HCT116 (cell line): Measurements from ENCODE around the gene TMC2.

ENCODE experiments used
- CEBPB ChIP-seq: IDR thresholded peaks from 2 replicates; pipeline ENCODE4 v1.6.1; 2012; ENCODE audit warnings: low read depth
- EZH2 ChIP-seq: fragments of 200-600 bp; sonication (generic); IDR thresholded peaks from 2 replicates; pipeline ENCODE4 v1.6.1; 2017; ENCODE audit warnings: antibody characterized with exemption, mixed run types
- EZH2phosphoT487 ChIP-seq: fragments of 200-600 bp; IDR thresholded peaks from 2 replicates; pipeline ENCODE4 v1.6.1; 2018; ENCODE audit warnings: antibody characterized with exemption, borderline replicate concordance
- JUND ChIP-seq: IDR thresholded peaks from 2 replicates; pipeline ENCODE4 v1.6.1; 2012
- POLR2A ChIP-seq: IDR thresholded peaks from 2 replicates; pipeline ENCODE4 v1.7.0; 2011; ENCODE audit warnings: borderline replicate concordance; ENCODE audit not compliant: insufficient read depth, insufficient read length; ENCODE audit errors: extremely low read depth
- POLR2AphosphoS5 ChIP-seq: IDR thresholded peaks from 2 replicates; pipeline ENCODE4 v1.6.1; 2011; ENCODE audit warnings: mild to moderate bottlenecking, low read depth, low read length, moderate library complexity
- RAD21 ChIP-seq: IDR thresholded peaks from 2 replicates; pipeline ENCODE4 v1.6.1; 2012; ENCODE audit warnings: low read depth, mild to moderate bottlenecking
- SIN3A ChIP-seq: IDR thresholded peaks from 2 replicates; pipeline ENCODE4 v1.6.1; 2012; ENCODE audit warnings: low read depth
- SP1 ChIP-seq: IDR thresholded peaks from 2 replicates; pipeline ENCODE4 v1.6.1; 2012; ENCODE audit warnings: low read depth
- SRF ChIP-seq: IDR thresholded peaks from 2 replicates; pipeline ENCODE4 v1.6.1; 2012; ENCODE audit warnings: low read depth
- TCF7L2 ChIP-seq: IDR thresholded peaks from 2 replicates; pipeline ENCODE4 v1.7.0; 2011; ENCODE audit warnings: borderline replicate concordance, inconsistent platforms; ENCODE audit not compliant: insufficient read depth, insufficient read length; ENCODE audit errors: extremely low read depth
- YY1 ChIP-seq: IDR thresholded peaks from 2 replicates; pipeline ENCODE4 v1.6.1; 2011; ENCODE audit warnings: low read length, low read depth, moderate library complexity, mild to moderate bottlenecking; ENCODE audit not compliant: insufficient replicate concordance; ENCODE audit errors: extremely low read depth
- TF ChIP-seq, protein P1 (sequence below): IDR thresholded peaks from 2 replicates; pipeline ENCODE4 v1.6.1; 2012
- TF ChIP-seq, protein P2 (sequence below), 3 experiments: fragments of 200-600 bp in 1 of 3; sonication (generic) in 1 of 3; IDR thresholded peaks in 2 of 3; conservative IDR thresholded peaks in 1 of 3; 2 replicates each; pipeline ENCODE4 v1.5.1; 2012 to 2017; ENCODE audit warnings: low read depth in 2 of 3, low read length in 2 of 3, antibody characterized with exemption in 1 of 3, borderline replicate concordance in 1 of 3, control low read depth in 1 of 3, mild to moderate bottlenecking in 1 of 3, mixed read lengths in 1 of 3, mixed run types in 1 of 3, moderate library complexity in 1 of 3; ENCODE audit not compliant: insufficient read depth in 1 of 3

DNA sequence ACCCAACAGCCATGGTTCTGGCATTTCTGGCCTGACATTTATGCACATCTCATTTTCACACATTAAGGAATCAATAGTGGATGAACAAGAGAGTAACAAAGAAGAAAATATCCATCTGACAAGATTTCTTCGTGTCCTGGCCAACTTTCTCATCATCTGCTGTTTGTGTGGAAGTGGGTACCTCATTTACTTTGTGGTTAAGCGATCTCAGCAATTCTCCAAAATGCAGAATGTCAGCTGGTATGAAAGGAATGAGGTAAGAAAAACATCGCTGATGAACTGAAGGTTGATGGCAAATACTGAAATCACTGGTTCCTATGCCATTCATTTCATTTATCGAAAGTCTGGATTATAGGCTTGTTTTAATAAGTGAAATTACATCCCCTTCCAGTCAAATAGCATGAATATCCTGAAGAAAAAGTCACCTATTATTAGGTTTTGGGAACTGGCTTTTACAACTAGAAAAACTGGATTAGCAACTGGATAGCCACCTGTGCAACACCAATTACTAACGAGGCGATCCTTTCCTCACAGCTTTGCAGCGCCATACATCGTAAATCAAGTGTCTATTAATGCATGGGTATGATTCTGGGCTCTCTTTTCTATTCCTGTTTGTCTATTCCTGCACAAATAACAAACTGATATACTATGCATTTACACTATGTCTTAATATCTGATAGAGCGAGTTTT lies 65.8 kb downstream of the TMC2 start:
- no peak for TF ChIP-seq CEBPB
- TF ChIP-seq RAD21: no peak
- no peak for TF ChIP-seq SP1
- TF ChIP-seq, protein P1, sequence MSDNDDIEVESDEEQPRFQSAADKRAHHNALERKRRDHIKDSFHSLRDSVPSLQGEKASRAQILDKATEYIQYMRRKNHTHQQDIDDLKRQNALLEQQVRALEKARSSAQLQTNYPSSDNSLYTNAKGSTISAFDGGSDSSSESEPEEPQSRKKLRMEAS: no peak
- TF ChIP-seq, protein P2, sequence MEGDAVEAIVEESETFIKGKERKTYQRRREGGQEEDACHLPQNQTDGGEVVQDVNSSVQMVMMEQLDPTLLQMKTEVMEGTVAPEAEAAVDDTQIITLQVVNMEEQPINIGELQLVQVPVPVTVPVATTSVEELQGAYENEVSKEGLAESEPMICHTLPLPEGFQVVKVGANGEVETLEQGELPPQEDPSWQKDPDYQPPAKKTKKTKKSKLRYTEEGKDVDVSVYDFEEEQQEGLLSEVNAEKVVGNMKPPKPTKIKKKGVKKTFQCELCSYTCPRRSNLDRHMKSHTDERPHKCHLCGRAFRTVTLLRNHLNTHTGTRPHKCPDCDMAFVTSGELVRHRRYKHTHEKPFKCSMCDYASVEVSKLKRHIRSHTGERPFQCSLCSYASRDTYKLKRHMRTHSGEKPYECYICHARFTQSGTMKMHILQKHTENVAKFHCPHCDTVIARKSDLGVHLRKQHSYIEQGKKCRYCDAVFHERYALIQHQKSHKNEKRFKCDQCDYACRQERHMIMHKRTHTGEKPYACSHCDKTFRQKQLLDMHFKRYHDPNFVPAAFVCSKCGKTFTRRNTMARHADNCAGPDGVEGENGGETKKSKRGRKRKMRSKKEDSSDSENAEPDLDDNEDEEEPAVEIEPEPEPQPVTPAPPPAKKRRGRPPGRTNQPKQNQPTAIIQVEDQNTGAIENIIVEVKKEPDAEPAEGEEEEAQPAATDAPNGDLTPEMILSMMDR (IDR thresholded peaks at IDR 0.05 in 2 of 3, conservative IDR thresholded peaks at IDR 0.05 in 1 of 3; ENCODE audit: borderline replicate concordance in 1 of 3, insufficient read depth in 1 of 3, low read depth in 2 of 3, low read length in 2 of 3): no peak
- no peak for TF ChIP-seq POLR2AphosphoS5
- no peak for TF ChIP-seq YY1
- no peak for TF ChIP-seq JUND
- no peak for TF ChIP-seq EZH2phosphoT487
- no peak for TF ChIP-seq POLR2A
- TF ChIP-seq EZH2: no peak
- no peak for TF ChIP-seq SRF
- TF ChIP-seq TCF7L2: no peak
- no peak for TF ChIP-seq SIN3A
